Measurements from ENCODE around the gene DIP2B. TPM values are rescaled to one million over a fixed set of nuclear protein-coding genes. Genes with fewer than 3 reads are reported as not detected.

The DIP2B gene
- polyA plus RNA-seq, 3 donors: 3.5 to 12.3 (median 6.5) TPM

DNA sequence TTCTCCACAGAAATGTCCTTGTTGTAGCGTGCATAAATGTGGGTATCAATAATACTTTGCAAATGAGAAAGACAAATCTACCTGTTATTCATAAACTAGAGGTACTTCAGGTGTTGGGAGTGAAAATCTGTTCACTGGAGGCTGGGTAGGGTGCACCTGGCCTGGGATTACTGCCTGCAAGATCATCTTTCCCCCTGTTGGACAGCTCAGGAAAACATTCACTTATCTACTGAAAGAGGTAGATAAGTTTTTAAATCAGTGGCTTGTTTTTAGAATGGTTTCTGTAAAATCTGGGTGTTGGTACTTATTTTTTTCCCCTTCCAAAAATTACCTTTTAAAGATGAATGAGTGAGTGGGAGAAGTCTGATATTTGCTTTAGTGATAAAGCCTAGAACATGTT is 95.6 kb downstream of the DIP2B start:
- Mint-ChIP-seq H3K36me3 (peaks cover 10 to 11% of the 10 kb centered on the region in 2 donors), H3K27ac (peak overlapping the region in 2 of 7 donors; percentile 16 to 36), H3K9me3 (peaks cover 0 to 3% (median 0%) of the 10 kb centered on the region in 7 donors), H3K27me3 (ENCODE audit: low read depth in 3 of 3) (no peaks in the 10 kb centered on the region), H3K4me1 (peaks cover 25% of the 10 kb centered on the region), H3K4me3 (peak overlapping the region in 1 of 2 donors; percentile 5)
- intact Hi-C loops (cut with micrococcal nuclease): no loop called here
- Histone ChIP-seq H3K4me2 (replicated peaks; ENCODE audit: extremely low read depth, low read length, poor library complexity, severe bottlenecking) (no peak overlapping the region), H4K20me1 (ENCODE audit: insufficient read depth, low read length) (peaks cover 89% of the 10 kb centered on the region), H3K36me3 (replicated peaks in 1 of 2; ENCODE audit: control insufficient read depth in 1 of 2, insufficient read depth in 2 of 2, low read length in 2 of 2) (no peaks in the 10 kb centered on the region), H3K79me2 (ENCODE audit: insufficient read depth, low read length) (peaks cover 67% of the 10 kb centered on the region), H3K4me1 (ENCODE audit: control insufficient read depth in 1 of 2, insufficient read depth in 2 of 2, low read length in 2 of 2) (peaks cover 19 to 32% of the 10 kb centered on the region in 2 donors), H3K9me3 (replicated peaks in 1 of 2; ENCODE audit: control insufficient read depth in 1 of 2, insufficient read depth in 1 of 2, low read length in 2 of 2) (no peaks in the 10 kb centered on the region), H3K27me3 (ENCODE audit: control insufficient read depth in 2 of 2, insufficient read depth in 2 of 2, low read length in 2 of 2) (no peaks in the 10 kb centered on the region), H2AFZ (ENCODE audit: insufficient read depth, low read depth, low read length, poor library complexity, severe bottlenecking) (no peak overlapping the region), H3K9ac (ENCODE audit: insufficient read depth, low read length, poor library complexity, severe bottlenecking) (no peak overlapping the region), H3K4me3 (replicated peaks in 1 of 3; ENCODE audit: low read depth in 2 of 3, low read length in 3 of 3) (no peak overlapping the region), H3K27ac (ENCODE audit: low read depth in 1 of 2, low read length in 2 of 2) (no peak overlapping the region)
- TF ChIP-seq, protein P1, sequence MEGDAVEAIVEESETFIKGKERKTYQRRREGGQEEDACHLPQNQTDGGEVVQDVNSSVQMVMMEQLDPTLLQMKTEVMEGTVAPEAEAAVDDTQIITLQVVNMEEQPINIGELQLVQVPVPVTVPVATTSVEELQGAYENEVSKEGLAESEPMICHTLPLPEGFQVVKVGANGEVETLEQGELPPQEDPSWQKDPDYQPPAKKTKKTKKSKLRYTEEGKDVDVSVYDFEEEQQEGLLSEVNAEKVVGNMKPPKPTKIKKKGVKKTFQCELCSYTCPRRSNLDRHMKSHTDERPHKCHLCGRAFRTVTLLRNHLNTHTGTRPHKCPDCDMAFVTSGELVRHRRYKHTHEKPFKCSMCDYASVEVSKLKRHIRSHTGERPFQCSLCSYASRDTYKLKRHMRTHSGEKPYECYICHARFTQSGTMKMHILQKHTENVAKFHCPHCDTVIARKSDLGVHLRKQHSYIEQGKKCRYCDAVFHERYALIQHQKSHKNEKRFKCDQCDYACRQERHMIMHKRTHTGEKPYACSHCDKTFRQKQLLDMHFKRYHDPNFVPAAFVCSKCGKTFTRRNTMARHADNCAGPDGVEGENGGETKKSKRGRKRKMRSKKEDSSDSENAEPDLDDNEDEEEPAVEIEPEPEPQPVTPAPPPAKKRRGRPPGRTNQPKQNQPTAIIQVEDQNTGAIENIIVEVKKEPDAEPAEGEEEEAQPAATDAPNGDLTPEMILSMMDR (IDR thresholded peaks at IDR 0.05): no peak
- WGBS (ENCODE audit: insufficient coverage): no CpG with 5 or more reads among the region's 1 CpG
- no peak for DNase-seq

DNA sequence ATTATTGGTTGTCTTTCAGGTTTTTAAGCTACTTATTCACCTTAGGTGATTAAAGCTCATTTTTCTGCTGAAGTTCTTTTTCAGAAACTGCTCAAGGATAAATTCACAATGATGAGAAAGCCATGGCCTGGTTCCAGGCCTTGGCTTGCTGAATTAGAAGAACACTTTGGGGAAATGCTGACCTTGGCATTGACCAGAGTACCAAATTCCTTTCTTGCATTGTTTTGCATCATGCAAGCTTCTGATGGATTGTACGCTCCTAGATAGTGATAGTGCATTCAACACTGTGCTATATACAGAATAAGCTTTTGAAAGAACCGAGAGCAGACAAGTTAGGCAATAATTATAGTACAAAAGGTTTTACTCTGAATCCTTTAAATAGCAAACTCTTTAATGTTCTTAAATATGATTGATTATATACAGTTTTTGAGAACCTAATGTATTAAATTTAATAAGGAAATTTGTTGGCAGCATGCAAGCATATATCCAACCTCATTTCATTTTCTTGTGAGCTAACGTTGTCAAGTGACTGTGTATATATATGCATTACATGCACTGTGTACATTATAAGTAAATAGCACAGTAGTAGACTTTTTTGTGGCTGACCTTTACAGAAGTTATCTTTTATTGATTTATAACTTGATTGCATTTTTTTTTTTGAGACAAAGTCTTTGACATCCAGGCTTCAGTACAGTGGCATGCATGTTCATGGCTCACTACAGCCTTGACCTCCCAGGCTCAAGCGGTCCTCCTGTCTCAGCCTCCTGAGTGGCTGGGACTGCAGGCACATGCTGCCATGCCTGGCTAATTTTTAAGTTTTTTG is 99.2 kb downstream of the DIP2B start:
- WGBS (ENCODE audit: insufficient coverage): 100% methylated on average over 1 of the region's 4 CpGs
- Histone ChIP-seq H3K9ac (ENCODE audit: insufficient read depth, low read length, poor library complexity, severe bottlenecking) (no peak overlapping the region), H3K27me3 (ENCODE audit: control insufficient read depth in 2 of 2, insufficient read depth in 2 of 2, low read length in 2 of 2) (no peaks in the 10 kb centered on the region), H3K27ac (ENCODE audit: low read depth in 1 of 2, low read length in 2 of 2) (no peak overlapping the region), H3K9me3 (replicated peaks in 1 of 2; ENCODE audit: control insufficient read depth in 1 of 2, insufficient read depth in 1 of 2, low read length in 2 of 2) (no peaks in the 10 kb centered on the region), H2AFZ (ENCODE audit: insufficient read depth, low read depth, low read length, poor library complexity, severe bottlenecking) (no peak overlapping the region), H3K4me3 (replicated peaks in 1 of 3; ENCODE audit: low read depth in 2 of 3, low read length in 3 of 3) (no peak overlapping the region), H3K79me2 (ENCODE audit: insufficient read depth, low read length) (peaks cover 85% of the 10 kb centered on the region), H4K20me1 (ENCODE audit: insufficient read depth, low read length) (peaks cover 91% of the 10 kb centered on the region), H3K4me1 (ENCODE audit: control insufficient read depth in 1 of 2, insufficient read depth in 2 of 2, low read length in 2 of 2) (peaks cover 10 to 15% of the 10 kb centered on the region in 2 donors), H3K36me3 (replicated peaks in 1 of 2; ENCODE audit: control insufficient read depth in 1 of 2, insufficient read depth in 2 of 2, low read length in 2 of 2) (no peaks in the 10 kb centered on the region), H3K4me2 (replicated peaks; ENCODE audit: extremely low read depth, low read length, poor library complexity, severe bottlenecking) (no peak overlapping the region)
- TF ChIP-seq, protein P1 (IDR thresholded peaks at IDR 0.05): no peak
- no peak for DNase-seq
- H3K4me3 Mint-ChIP-seq: no peak overlapping the region
- peaks cover 20% of the 10 kb centered on the region for H3K4me1 Mint-ChIP-seq
- H3K9me3 Mint-ChIP-seq: peaks cover 0 to 3% (median 0%) of the 10 kb centered on the region in 7 donors
- H3K27me3 Mint-ChIP-seq (ENCODE audit: low read depth in 3 of 3): no peaks in the 10 kb centered on the region
- H3K27ac Mint-ChIP-seq: no peak overlapping the region
- intact Hi-C loops (cut with micrococcal nuclease): no loop called here
- peaks cover 15 to 23% of the 10 kb centered on the region in 2 donors for H3K36me3 Mint-ChIP-seq

All from CD14-positive monocyte (primary cell).